GDM1 (cell line): Measurements from ENCODE around the gene KIF9.
"Not testable (repeated sequence)": the region's sequence is repeated elsewhere in the genome, so short reads cannot be mapped to it uniquely, and the experiment has no call there.

Source experiments
- DNase-seq: peaks from one replicate; lab custom pipeline; 2025; lab: John Stamatoyannopoulos, UW

Gene KIF9

GRCh38 chr3:47250309-47251060 lies 32.1 kb downstream of the KIF9 start:
- peak; percentile 24 for DNase-seq

GRCh38 chr3:47247131-47248064 lies 35.2 kb downstream of the KIF9 start:
- no peak for DNase-seq

GRCh38 chr3:47245271-47245670 lies 37.3 kb downstream of the KIF9 start:
- DNase-seq: no peak

- no peak for DNase-seq
These were observed 38.0 kb downstream of the KIF9 start for GRCh38 chr3:47244531-47245100.

- DNase-seq: no peak
These were observed 39.0 kb downstream of the KIF9 start for GRCh38 chr3:47243419-47244147.

- no peak for DNase-seq
These were observed 42.7 kb downstream of the KIF9 start for GRCh38 chr3:47239929-47240328.

GRCh38 chr3:47238017-47238416 lies 44.6 kb downstream of the KIF9 start:
- DNase-seq: no peak

- DNase-seq: no peak
These were observed 54.5 kb downstream of the KIF9 start for GRCh38 chr3:47228088-47228487.

- no peak for DNase-seq
These were observed 54.9 kb downstream of the KIF9 start for GRCh38 chr3:47227678-47228077.

- DNase-seq: peak; percentile 13
These were observed 57.2 kb downstream of the KIF9 start for GRCh38 chr3:47225310-47225906.

GRCh38 chr3:47223755-47224154 lies 58.8 kb downstream of the KIF9 start:
- DNase-seq: no peak

- no peak for DNase-seq
These were observed 60.8 kb downstream of the KIF9 start for GRCh38 chr3:47221798-47222197.

- DNase-seq: no peak
These were observed 71.7 kb downstream of the KIF9 start for GRCh38 chr3:47210863-47211405.

- DNase-seq: not testable (repeated sequence)
These were observed 76.6 kb downstream of the KIF9 start for GRCh38 chr3:47206022-47206421.

- no peak for DNase-seq
These were observed 77.7 kb downstream of the KIF9 start for GRCh38 chr3:47204875-47205274.

- no peak for DNase-seq
These were observed 80.1 kb downstream of the KIF9 start for GRCh38 chr3:47202542-47202941.

- no peak for DNase-seq
These were observed 85.3 kb downstream of the KIF9 start for GRCh38 chr3:47197287-47197686.

GRCh38 chr3:47194994-47195393 lies 87.6 kb downstream of the KIF9 start:
- DNase-seq: no peak

GRCh38 chr3:47193871-47194859 lies 88.4 kb downstream of the KIF9 start:
- no peak for DNase-seq

- no peak for DNase-seq
These were observed 96.3 kb downstream of the KIF9 start for GRCh38 chr3:47186285-47186684.
